ENCODE measurements around the gene SAAL1. TPM values are rescaled to one million over a fixed set of nuclear protein-coding genes. Genes with fewer than 3 reads are reported as not detected.

SAAL1 gene
- total and polyA plus RNA-seq, 2 donors (not counting 1 experiment from before 2014, with no cell fraction given) = 15.0 to 20.0 TPM

DNA sequence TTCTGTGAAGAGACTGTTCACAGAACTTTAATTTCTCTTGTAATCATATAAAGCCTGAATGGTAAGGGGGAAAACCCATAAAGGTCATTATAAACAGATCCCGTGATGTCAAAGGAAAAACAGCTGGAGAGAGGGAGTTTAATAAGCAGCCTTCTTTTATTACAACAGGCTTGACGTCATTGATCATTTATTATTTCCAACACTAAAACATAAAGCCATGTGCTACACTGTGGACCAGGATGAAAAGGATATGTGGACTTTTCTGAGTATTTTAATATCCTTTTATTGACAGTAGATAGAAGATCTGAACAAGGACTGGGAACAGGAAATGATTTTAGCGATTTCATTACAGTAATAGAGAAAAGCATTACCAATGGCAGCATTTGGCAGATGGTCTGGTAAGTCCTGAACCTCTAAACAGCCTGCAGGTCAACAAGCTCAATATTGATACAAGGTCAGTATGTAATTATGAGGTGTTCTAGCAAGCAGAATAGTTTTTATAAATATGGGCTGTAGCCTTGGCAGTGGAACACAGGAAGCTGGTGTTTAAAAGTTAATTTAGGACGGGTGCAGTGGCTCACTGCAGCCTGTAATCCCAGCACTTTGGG is 34.7 kb downstream of the SAAL1 start:
- Histone ChIP-seq H3K4me1 (ENCODE audit: control insufficient read depth, extremely low read depth, insufficient read depth, low read length) (no peaks in the 10 kb centered on the region), H3K36me3 (ENCODE audit: control insufficient read depth, insufficient read depth, low read length) (no peaks in the 10 kb centered on the region), H3K4me2 (ENCODE audit: extremely low read depth, insufficient read depth, low read length) (no peak overlapping the region), H3K9ac (ENCODE audit: insufficient read depth, low read length) (no peak overlapping the region), H3K4me3 (replicated peaks in 1 of 4; ENCODE audit: control extremely low read depth in 1 of 4, insufficient read depth in 1 of 4, low read depth in 3 of 4, low read length in 4 of 4) (no peak overlapping the region), H3K27me3 (ENCODE audit: control insufficient read depth, insufficient read depth, low read length) (no peaks in the 10 kb centered on the region), H4K20me1 (ENCODE audit: control insufficient read depth, extremely low read depth, insufficient read depth, low read length) (no peaks in the 10 kb centered on the region), H3K79me2 (ENCODE audit: control insufficient read depth, insufficient read depth, low read length) (no peaks in the 10 kb centered on the region), H3K27ac (ENCODE audit: insufficient read depth, low read length) (no peak overlapping the region), H3K9me3 (ENCODE audit: control insufficient read depth, insufficient read depth, low read depth, low read length) (no peaks in the 10 kb centered on the region), H2AFZ (ENCODE audit: low read length) (no peak overlapping the region)
- DNase-seq (ENCODE audit: low read depth in 2 of 2) = peak in 1 of 2 donors; percentile 85
- TF ChIP-seq, protein P1, sequence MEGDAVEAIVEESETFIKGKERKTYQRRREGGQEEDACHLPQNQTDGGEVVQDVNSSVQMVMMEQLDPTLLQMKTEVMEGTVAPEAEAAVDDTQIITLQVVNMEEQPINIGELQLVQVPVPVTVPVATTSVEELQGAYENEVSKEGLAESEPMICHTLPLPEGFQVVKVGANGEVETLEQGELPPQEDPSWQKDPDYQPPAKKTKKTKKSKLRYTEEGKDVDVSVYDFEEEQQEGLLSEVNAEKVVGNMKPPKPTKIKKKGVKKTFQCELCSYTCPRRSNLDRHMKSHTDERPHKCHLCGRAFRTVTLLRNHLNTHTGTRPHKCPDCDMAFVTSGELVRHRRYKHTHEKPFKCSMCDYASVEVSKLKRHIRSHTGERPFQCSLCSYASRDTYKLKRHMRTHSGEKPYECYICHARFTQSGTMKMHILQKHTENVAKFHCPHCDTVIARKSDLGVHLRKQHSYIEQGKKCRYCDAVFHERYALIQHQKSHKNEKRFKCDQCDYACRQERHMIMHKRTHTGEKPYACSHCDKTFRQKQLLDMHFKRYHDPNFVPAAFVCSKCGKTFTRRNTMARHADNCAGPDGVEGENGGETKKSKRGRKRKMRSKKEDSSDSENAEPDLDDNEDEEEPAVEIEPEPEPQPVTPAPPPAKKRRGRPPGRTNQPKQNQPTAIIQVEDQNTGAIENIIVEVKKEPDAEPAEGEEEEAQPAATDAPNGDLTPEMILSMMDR (conservative IDR thresholded peaks at IDR 0.05 in 1 of 2, IDR thresholded peaks at IDR 0.05 in 1 of 2; ENCODE audit: low read depth in 1 of 2, low read length in 2 of 2) = no peak
- no peak for TF ChIP-seq EZH2 (IDR thresholded peaks at IDR 0.05; ENCODE audit: low read length, missing control alignments)

GRCh38 chr11:18067372-18067771 is 38.5 kb downstream of the SAAL1 start:
- no peaks in the 10 kb centered on the region for H3K4me1 ChIP-seq (ENCODE audit: control insufficient read depth, extremely low read depth, insufficient read depth, low read length)
- TF ChIP-seq EZH2 (IDR thresholded peaks at IDR 0.05; ENCODE audit: low read length, missing control alignments) = no peak
- TF ChIP-seq, protein P1 (conservative IDR thresholded peaks at IDR 0.05 in 1 of 2, IDR thresholded peaks at IDR 0.05 in 1 of 2; ENCODE audit: low read depth in 1 of 2, low read length in 2 of 2) = no peak
- no peaks in the 10 kb centered on the region for H3K36me3 ChIP-seq (ENCODE audit: control insufficient read depth, insufficient read depth, low read length)
- H3K27me3 ChIP-seq (ENCODE audit: control insufficient read depth, insufficient read depth, low read length) = no peaks in the 10 kb centered on the region
- H3K27ac ChIP-seq (ENCODE audit: insufficient read depth, low read length) = no peak overlapping the region
- no peak for DNase-seq (ENCODE audit: low read depth in 2 of 2)
- H3K4me3 ChIP-seq (replicated peaks in 1 of 4; ENCODE audit: control extremely low read depth in 1 of 4, insufficient read depth in 1 of 4, low read depth in 3 of 4, low read length in 4 of 4) = no peak overlapping the region
- no peaks in the 10 kb centered on the region for H3K79me2 ChIP-seq (ENCODE audit: control insufficient read depth, insufficient read depth, low read length)
- H4K20me1 ChIP-seq (ENCODE audit: control insufficient read depth, extremely low read depth, insufficient read depth, low read length) = no peaks in the 10 kb centered on the region
- no peak overlapping the region for H3K4me2 ChIP-seq (ENCODE audit: extremely low read depth, insufficient read depth, low read length)
- no peaks in the 10 kb centered on the region for H3K9me3 ChIP-seq (ENCODE audit: control insufficient read depth, insufficient read depth, low read depth, low read length)
- no peak overlapping the region for H3K9ac ChIP-seq (ENCODE audit: insufficient read depth, low read length)
- no peak overlapping the region for H2AFZ ChIP-seq (ENCODE audit: low read length)

- H2AFZ ChIP-seq (ENCODE audit: low read length) = no peak overlapping the region
- H3K9ac ChIP-seq (ENCODE audit: insufficient read depth, low read length) = no peak overlapping the region
- no peak overlapping the region for H3K4me3 ChIP-seq (replicated peaks in 1 of 4; ENCODE audit: control extremely low read depth in 1 of 4, insufficient read depth in 1 of 4, low read depth in 3 of 4, low read length in 4 of 4)
- no peaks in the 10 kb centered on the region for H3K79me2 ChIP-seq (ENCODE audit: control insufficient read depth, insufficient read depth, low read length)
- H3K27me3 ChIP-seq (ENCODE audit: control insufficient read depth, insufficient read depth, low read length) = no peaks in the 10 kb centered on the region
- no peak overlapping the region for H3K4me2 ChIP-seq (ENCODE audit: extremely low read depth, insufficient read depth, low read length)
- TF ChIP-seq, protein P1 (conservative IDR thresholded peaks at IDR 0.05 in 1 of 2, IDR thresholded peaks at IDR 0.05 in 1 of 2; ENCODE audit: low read depth in 1 of 2, low read length in 2 of 2) = no peak
- no peak for TF ChIP-seq EZH2 (IDR thresholded peaks at IDR 0.05; ENCODE audit: low read length, missing control alignments)
- peak; percentile 27 to 47 for DNase-seq (ENCODE audit: low read depth in 2 of 2)
- no peaks in the 10 kb centered on the region for H4K20me1 ChIP-seq (ENCODE audit: control insufficient read depth, extremely low read depth, insufficient read depth, low read length)
- H3K4me1 ChIP-seq (ENCODE audit: control insufficient read depth, extremely low read depth, insufficient read depth, low read length) = no peaks in the 10 kb centered on the region
- no peaks in the 10 kb centered on the region for H3K9me3 ChIP-seq (ENCODE audit: control insufficient read depth, insufficient read depth, low read depth, low read length)
- no peak overlapping the region for H3K27ac ChIP-seq (ENCODE audit: insufficient read depth, low read length)
- no peaks in the 10 kb centered on the region for H3K36me3 ChIP-seq (ENCODE audit: control insufficient read depth, insufficient read depth, low read length)
Measured at GRCh38 chr11:18066626-18067025, 39.3 kb downstream of the SAAL1 start.

All from fibroblast of lung (primary cell).